Hepatic stellate cell (primary cell): Measurements from ENCODE around the gene TCF19.
A peak's percentile ranks its signal among the peaks of the same experiment; 100 is the strongest.
"Not testable (repeated sequence)": the region's sequence is repeated elsewhere in the genome, so short reads cannot be mapped to it uniquely, and the experiment has no call there.

ENCODE experiments used
- DNase-seq: peaks from one replicate; pipeline ENCODE4 v3.0.0; 2011; ENCODE audit warnings: low spot score

Gene TCF19

GRCh38 chr6:31183287-31183686, 24.9 kb downstream of the TCF19 start:
- DNase-seq: not testable (repeated sequence)

GRCh38 chr6:31183859-31184258, 25.5 kb downstream of the TCF19 start:
- not testable (repeated sequence) for DNase-seq

DNA sequence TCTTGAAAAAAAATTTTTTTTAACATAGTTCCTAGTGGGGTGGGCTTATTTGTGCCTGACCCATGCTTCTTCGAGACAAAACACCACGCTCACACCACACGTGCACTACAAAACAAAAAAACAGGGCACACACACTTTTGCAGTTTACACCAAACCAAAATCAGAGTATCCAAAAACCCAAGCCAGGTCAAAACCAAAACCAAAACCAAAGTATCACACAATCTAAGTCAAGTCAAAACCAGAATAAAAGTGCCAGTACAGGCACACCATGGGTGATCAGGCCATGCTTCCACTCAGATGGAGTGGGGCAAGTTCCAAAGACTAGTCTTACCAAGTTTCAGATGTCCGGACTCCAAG, 27.3 kb downstream of the TCF19 start:
- DNase-seq: not testable (repeated sequence)

- DNase-seq: no peak
These were observed 27.8 kb downstream of the TCF19 start for GRCh38 chr6:31186052-31186734.

DNA sequence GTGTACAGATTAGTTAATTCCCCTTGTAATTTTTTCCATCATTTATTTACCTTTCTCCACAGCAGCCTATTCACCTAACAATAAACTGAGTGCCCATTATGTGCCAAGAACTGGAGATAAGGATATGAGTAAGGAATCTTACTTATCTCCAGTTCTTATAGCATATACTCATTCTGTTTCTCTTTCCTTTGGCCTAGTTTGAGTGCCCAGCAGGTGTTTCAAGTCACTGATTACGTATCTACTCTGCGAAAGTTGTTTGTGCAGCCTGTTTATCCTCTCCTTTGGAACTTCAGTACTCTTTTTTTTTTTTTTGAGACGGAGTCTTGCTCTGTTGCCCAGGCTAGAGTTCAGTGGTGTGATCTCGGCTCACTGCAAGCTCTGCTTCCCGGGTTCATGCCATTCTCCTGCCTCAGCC, 29.4 kb downstream of the TCF19 start:
- DNase-seq: no peak

DNA sequence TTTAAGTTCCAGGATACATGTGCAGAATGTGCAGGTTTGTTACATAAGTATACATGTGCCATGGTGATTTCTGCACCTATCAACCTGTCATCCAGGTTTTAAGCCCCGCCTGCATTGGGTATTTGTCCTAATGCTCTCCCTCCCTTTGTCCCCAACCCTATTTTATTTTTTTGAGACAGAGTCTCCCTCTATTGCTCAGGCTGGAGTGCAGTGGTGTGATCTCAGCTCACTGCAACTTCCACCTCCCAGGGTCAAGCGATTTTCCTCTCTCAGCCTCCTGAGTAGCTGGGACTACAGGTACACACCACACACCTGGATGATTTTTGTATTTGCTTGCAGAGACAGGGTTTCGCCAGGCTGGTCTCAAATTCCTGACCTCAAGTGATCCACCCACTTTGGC, 30.8 kb downstream of the TCF19 start:
- not testable (repeated sequence) for DNase-seq

- DNase-seq: no peak
These were observed 32.1 kb downstream of the TCF19 start for GRCh38 chr6:31190488-31190887.

DNA sequence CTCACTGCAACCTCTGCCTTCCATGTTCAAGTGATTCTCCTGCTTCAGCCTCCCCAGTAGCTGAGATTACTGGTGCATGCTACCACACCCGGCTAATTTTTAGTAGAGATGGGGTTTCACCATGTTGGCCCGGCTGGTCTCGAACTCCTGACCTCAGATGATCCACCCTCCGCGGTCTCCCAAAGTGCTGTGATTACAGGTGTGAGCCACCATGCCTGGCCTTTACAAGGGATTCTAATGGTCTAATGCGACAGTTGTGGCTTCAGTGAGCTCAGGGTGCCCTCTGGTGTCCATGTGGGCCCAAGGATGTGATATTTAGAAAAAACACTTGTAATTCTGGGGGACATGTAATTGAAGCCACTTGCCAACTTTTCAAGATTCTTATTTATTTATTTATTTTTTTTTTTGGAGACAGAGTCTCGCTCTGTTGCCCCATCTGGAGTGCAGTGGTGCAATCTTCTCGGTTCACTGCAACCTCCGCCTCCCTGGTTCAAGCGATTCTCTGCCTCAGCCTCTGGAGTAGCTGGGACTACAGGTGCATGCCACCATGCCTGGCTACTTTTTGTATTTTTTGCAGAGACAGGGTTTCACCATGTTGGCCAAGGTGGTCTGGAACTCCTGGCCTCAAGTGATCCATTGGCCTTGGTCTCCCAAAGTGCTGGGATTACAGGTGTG, 34.2 kb downstream of the TCF19 start:
- DNase-seq: peak; percentile 60

DNA sequence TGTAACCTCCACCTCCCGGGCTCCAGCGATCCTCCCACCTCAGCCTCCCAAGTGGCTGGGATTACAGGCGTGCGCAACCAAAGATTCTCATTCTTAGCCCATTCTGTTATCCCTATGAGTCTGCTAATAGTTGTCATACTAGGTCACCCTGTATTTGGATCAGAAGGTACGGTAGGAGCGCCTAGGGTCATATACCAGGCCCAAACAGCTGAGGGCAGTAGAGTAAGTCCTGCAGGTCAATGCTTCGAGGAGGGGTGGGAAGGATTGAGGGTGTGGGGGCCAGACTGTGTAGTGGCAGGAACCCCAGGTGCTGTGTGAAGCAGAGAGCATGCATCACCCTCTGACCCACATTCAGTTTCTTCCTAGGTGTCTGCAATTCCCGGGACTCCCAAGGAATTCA, 34.8 kb downstream of the TCF19 start:
- no peak for DNase-seq

DNA sequence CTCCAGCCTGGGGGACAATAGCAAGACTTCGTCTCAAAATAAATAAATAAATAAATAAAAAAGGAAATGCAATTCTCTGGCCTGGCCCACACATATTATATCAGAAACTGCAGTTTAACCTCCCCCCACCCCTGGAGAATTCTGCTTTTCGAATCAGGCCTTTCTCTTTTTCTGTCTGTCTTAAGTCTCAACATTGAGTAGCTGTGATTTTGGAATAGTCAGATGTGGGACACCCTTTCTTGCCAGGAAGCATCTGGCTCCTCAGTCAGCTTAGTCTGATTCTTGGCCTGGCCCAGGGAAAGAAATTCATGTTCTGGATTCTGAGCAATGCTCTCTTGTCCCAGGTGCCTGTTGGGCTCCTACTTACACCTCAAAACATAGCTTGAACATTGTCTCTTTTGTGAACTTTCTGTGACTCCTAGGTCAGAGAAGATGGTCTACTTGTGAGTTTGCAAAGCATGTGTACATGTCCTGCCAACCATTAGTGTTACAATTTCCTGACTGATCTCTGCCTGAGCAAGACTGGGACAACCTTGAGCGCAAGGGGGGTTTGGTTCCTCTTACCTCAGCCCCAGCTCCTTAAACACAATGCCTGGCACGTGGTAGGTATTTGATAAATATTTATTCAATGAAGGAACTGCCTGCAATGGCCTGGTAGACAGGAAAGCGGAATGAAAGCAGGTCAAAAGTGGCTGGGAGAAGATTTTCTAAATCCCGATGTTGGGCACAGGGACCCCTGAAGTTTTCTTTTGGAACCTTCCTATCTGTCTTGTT, 35.9 kb downstream of the TCF19 start:
- DNase-seq: no peak

DNA sequence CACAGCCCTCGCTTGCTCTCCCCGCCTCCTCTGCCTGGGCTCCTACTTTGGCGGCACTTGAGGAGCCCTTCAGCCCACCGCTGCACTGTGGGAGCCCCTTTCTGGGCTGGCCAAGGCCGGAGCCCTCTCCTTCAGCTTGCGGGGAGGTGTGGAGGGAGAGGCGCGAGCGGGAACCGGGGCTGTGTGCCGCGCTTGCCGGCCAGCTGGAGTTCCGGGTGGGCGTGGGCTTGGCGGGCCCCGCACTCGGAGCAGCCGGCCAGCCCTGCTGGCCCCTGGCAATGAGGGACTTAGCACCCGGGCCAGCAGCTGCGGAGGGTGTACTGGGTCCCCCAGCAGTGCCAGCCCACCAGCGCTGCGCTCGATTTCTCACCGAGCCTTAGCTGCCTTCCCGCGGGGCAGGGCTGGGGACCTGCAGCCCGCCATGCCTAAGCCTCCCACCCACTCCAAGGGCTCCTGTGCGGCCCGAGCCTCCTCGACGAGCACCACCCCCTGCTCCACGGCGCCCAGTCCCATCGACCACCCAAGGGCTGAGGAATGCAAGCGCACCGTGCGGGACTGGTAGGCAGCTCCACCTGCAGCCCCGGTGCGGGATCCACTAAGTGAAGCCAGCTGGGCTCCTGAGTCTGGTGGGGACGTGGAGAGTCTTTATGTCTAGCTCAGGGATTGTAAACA, 37.1 kb downstream of the TCF19 start:
- not testable (repeated sequence) for DNase-seq

GRCh38 chr6:31196251-31197022, 38.0 kb downstream of the TCF19 start:
- DNase-seq: not testable (repeated sequence)

DNA sequence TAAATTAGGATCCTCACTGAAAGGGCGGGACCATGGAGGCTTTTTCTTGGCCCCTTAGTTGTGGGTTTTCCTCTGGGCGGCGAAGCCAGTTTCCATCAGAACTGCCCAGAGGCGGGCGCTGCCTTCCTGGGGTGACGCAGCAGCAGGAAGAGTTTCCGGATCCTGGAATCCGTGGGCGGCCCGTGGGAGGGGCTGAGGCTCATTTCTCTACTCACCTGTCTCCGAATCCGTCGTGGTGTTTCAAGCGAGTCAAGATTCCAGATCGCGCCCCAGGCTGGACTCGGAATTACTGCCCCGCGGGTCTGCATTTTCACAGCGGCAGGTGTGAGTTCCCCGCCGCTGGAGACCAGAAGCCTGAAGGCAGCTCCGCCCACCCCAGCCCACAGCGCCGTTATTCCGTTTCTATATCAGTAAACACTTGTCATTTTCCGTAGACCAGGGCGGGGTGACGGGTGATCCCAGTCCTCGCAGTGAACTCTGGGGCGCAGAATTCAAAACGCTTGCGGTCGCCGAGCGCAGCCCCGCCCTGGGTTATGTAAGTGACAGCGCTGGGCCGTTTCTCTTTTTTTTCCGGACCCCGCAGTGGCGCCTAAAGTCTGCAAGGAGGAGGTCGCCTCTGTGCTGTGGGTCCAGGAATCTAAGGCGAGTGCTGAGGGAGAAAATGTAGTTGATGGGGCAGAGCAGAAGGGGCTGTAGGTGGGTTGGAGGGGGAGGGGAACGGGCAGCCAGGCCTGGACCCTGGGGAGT, 39.3 kb downstream of the TCF19 start:
- peak; percentile 76 for DNase-seq

GRCh38 chr6:31199105-31199452, 40.7 kb downstream of the TCF19 start:
- not testable (repeated sequence) for DNase-seq

DNA sequence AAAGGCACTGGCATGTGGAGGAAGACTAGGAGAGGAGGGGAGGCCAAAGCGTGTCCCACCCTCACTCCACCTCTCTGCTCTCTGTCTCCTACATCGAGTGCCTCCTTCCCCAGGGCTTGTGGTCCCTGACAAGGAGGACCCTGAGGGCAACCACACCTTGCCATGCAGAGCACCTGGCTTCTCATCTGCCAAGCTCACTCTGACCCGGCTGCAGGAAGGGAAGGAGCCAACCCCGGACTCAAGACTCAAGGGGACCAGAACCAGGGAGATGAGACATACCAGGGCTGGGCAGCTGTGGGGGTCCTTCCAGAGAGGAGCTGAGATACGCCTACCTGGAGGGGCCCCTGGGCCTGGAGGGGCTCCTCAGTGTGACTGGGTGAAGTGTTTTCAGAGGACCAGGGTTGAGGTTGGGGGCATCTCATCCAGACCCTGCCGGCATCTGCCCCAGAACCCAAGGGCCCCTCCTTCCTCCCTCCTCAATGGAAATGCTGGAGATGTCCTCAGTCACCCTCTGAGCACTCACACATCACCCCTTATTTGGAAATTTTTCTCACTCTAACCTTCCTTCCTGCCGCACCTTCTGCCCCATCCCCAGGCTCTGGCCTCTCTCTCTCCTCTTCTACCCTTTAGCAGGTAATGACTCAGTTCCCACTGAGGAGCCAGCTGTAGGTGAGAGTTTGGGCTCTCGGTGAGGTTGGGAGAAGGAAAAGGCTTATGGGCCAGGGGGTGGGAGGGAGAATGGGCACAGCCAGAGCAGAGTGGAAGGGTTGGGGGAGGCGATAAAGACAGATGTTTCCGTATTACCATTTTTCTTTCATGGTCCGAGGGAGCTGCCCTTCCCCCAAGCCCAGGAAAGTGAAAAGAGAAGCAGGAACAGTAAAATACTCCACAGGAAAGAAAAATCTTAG, 44.1 kb downstream of the TCF19 start:
- DNase-seq: no peak

DNA sequence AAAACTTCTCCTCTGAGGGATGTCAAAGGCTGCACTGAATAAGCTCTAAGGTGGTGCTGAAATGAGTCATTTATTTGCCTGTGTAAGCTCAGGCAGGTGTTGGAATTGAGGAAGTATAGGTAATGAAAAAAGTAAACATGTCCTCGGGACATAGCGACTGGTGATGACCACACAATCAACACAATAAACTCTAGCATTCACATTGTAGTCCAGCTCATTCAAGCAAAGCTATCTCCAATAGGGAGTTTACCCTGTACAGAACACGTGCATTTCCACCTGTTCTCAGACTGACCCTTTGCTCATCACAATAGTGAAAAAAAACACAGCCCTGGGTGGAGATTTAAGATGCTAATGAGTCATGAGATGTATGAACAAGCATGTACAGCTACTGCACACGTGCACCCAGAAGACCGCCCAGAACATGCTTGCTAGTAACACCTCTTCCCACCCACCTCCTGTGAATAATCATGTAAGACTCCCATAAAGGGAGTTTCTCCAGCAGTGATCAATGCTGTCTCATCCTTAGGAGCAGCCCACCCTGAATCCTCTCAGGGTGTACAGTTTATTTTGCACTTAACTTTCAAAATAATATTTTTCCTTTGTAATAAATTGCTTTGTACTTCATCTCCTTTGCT, 45.1 kb downstream of the TCF19 start:
- no peak for DNase-seq

GRCh38 chr6:31204751-31205145, 46.4 kb downstream of the TCF19 start:
- DNase-seq: peak; percentile 22

- no peak for DNase-seq
These were observed 47.2 kb downstream of the TCF19 start for GRCh38 chr6:31205638-31206037.

DNA sequence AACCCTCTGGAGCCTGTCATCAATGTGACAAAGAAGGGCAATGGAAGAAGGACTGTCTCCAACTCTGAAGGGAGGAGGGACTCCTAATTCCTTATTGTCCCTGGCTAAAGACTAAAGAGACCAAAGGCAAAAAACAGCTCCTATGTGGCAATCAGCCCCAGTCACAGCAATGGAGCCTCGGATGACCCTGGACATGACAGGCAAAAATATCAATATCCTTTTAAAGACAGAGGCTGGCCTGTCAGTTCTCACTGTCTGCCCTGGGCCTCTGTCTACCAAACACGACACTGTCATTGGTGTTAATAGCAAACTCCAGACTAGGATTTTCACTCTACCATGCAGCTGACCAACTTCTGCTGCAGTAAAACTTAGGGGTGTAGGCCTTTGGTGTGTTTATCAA, 50.1 kb downstream of the TCF19 start:
- DNase-seq: no peak

DNA sequence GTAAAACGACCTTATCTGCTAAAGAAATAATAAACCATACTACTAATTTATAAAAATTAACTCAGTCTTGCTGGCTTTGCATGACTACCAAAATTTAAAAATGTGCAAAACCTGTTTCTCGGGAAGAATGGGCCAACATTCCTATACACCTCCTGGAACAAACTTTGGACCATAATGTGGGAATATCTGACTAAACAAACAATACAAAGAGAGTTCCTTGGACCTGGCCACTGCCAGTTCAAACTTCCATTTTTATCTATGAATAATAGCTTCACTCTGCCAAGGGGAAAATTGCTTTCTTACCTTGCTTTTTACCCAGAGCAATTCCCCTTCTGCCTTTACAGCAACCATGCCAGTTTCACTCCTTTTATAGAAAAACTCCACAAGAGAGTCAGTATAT, 50.7 kb downstream of the TCF19 start:
- no peak for DNase-seq
